Osteoblast (primary cell): ENCODE results near the gene NHLH1. TPM values are rescaled to one million over a fixed set of nuclear protein-coding genes. Genes with fewer than 3 reads are reported as not detected.

Source experiments
- DNase-seq: peaks from one replicate; pipeline ENCODE4 v3.0.0; 2011; ENCODE audit warnings: low spot score, mixed read lengths; ENCODE audit not compliant: insufficient read length; ENCODE audit errors: missing footprints
- H2AFZ ChIP-seq: 2 replicates; pipeline ENCODE4 v1.6.0; 2011; ENCODE audit warnings: mild to moderate bottlenecking, low read length
- H3K27ac ChIP-seq: 2 replicates; pipeline ENCODE4 v1.5.1; 2011; ENCODE audit warnings: mild to moderate bottlenecking, low read depth, low read length, moderate library complexity
- H3K27me3 ChIP-seq: 2 replicates; pipeline ENCODE4 v1.6.0; 2012; ENCODE audit warnings: mild to moderate bottlenecking, control low read depth, inconsistent platforms, low read length, moderate library complexity; ENCODE audit not compliant: insufficient read depth
- H3K36me3 ChIP-seq: 2 replicates; pipeline ENCODE4 v1.5.1; 2011; ENCODE audit warnings: mild to moderate bottlenecking, low read length, control low read depth, moderate library complexity; ENCODE audit not compliant: insufficient read depth
- H3K4me1 ChIP-seq: 2 replicates; pipeline ENCODE4 v1.5.1; 2011; ENCODE audit warnings: mild to moderate bottlenecking, low read length, control low read depth, moderate library complexity; ENCODE audit not compliant: insufficient read depth
- H3K4me2 ChIP-seq: 2 replicates; pipeline ENCODE4 v1.6.0; 2011; ENCODE audit warnings: mild to moderate bottlenecking, low read length; ENCODE audit not compliant: insufficient read depth
- H3K4me3 ChIP-seq: fragments of 200-600 bp; sonication (generic); 3 replicates; pipeline ENCODE4 v1.5.1; 2012; ENCODE audit warnings: mild to moderate bottlenecking, low read length, inconsistent platforms; ENCODE audit not compliant: insufficient read depth
- H3K79me2 ChIP-seq: 2 replicates; pipeline ENCODE4 v1.6.0; 2012; ENCODE audit warnings: mild to moderate bottlenecking, low read length, control low read depth, inconsistent platforms; ENCODE audit not compliant: insufficient read depth
- H3K9me3 ChIP-seq: 2 replicates; pipeline ENCODE4 v1.5.1; 2011; ENCODE audit warnings: low read depth, low read length, control low read depth
- H4K20me1 ChIP-seq: 2 replicates; pipeline ENCODE4 v1.6.0; 2012; ENCODE audit warnings: mild to moderate bottlenecking, low read length, control low read depth; ENCODE audit not compliant: insufficient read depth
- total RNA-seq: library from RNA; depleted of rRNA; stranded (reverse); fragments of >200 nt; gene quantifications from 2 replicates; pipeline ENCODE4 v1.2.3, GENCODE V29; 2012
- TF ChIP-seq, protein P1 (sequence below): IDR thresholded peaks from 2 replicates; pipeline ENCODE4 v1.5.1; 2011; ENCODE audit warnings: mild to moderate bottlenecking, low read depth, low read length, moderate library complexity; ENCODE audit errors: extremely low read depth

NHLH1 gene
- total RNA-seq, 1 donor, result not detected

- TF ChIP-seq, protein P1, sequence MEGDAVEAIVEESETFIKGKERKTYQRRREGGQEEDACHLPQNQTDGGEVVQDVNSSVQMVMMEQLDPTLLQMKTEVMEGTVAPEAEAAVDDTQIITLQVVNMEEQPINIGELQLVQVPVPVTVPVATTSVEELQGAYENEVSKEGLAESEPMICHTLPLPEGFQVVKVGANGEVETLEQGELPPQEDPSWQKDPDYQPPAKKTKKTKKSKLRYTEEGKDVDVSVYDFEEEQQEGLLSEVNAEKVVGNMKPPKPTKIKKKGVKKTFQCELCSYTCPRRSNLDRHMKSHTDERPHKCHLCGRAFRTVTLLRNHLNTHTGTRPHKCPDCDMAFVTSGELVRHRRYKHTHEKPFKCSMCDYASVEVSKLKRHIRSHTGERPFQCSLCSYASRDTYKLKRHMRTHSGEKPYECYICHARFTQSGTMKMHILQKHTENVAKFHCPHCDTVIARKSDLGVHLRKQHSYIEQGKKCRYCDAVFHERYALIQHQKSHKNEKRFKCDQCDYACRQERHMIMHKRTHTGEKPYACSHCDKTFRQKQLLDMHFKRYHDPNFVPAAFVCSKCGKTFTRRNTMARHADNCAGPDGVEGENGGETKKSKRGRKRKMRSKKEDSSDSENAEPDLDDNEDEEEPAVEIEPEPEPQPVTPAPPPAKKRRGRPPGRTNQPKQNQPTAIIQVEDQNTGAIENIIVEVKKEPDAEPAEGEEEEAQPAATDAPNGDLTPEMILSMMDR, result no peak
These were observed 48.0 kb downstream of the NHLH1 start for GRCh38 chr1:160414881-160415280.

GRCh38 chr1:160415696-160416290, 48.9 kb downstream of the NHLH1 start:
- Histone ChIP-seq H2AFZ (no peak overlapping the region), H4K20me1 (no peaks in the 10 kb centered on the region), H3K4me2 (no peak overlapping the region), H3K4me3 (no peak overlapping the region), H3K27me3 (peaks cover 4% of the 10 kb centered on the region), H3K79me2 (no peaks in the 10 kb centered on the region), H3K9me3 (no peaks in the 10 kb centered on the region), H3K4me1 (no peaks in the 10 kb centered on the region), H3K27ac (no peak overlapping the region), H3K36me3 (no peaks in the 10 kb centered on the region)
- no peak for DNase-seq
- TF ChIP-seq, protein P1, result no peak

More at GRCh38 chr1:160414881-160415280, 48.0 kb downstream of the NHLH1 start:
- H3K36me3 ChIP-seq, result no peaks in the 10 kb centered on the region
- no peaks in the 10 kb centered on the region for H3K4me1 ChIP-seq
- no peaks in the 10 kb centered on the region for H3K79me2 ChIP-seq
- H2AFZ ChIP-seq, result no peak overlapping the region
- DNase-seq, result no peak
- H3K27ac ChIP-seq, result no peak overlapping the region
- H3K27me3 ChIP-seq, result peaks cover 5% of the 10 kb centered on the region
- no peaks in the 10 kb centered on the region for H3K9me3 ChIP-seq
- H3K4me2 ChIP-seq, result no peak overlapping the region
- H3K4me3 ChIP-seq, result no peak overlapping the region
- H4K20me1 ChIP-seq, result no peaks in the 10 kb centered on the region

GRCh38 chr1:160416369-160416768, 49.5 kb downstream of the NHLH1 start:
- no peak overlapping the region for H3K27ac ChIP-seq
- no peaks in the 10 kb centered on the region for H4K20me1 ChIP-seq
- no peaks in the 10 kb centered on the region for H3K79me2 ChIP-seq
- peaks cover 6% of the 10 kb centered on the region for H3K27me3 ChIP-seq
- H3K4me3 ChIP-seq, result no peak overlapping the region
- peak; percentile 94 for DNase-seq
- no peak overlapping the region for H2AFZ ChIP-seq
- H3K36me3 ChIP-seq, result no peaks in the 10 kb centered on the region
- TF ChIP-seq, protein P1, result peak; percentile 54
- no peaks in the 10 kb centered on the region for H3K4me1 ChIP-seq
- no peaks in the 10 kb centered on the region for H3K9me3 ChIP-seq
- H3K4me2 ChIP-seq, result no peak overlapping the region

- no peaks in the 10 kb centered on the region for H3K79me2 ChIP-seq
- TF ChIP-seq, protein P1, result no peak
- DNase-seq, result no peak
These were observed 51.6 kb downstream of the NHLH1 start for GRCh38 chr1:160418483-160418882.

More at GRCh38 chr1:160418483-160418882, 51.6 kb downstream of the NHLH1 start:
- Histone ChIP-seq H3K4me1 (no peaks in the 10 kb centered on the region), H3K4me3 (no peak overlapping the region), H3K4me2 (no peak overlapping the region), H3K36me3 (no peaks in the 10 kb centered on the region), H2AFZ (no peak overlapping the region), H3K9me3 (no peaks in the 10 kb centered on the region), H4K20me1 (no peaks in the 10 kb centered on the region), H3K27me3 (peaks cover 4% of the 10 kb centered on the region), H3K27ac (no peak overlapping the region)
